GM18505 (cell line): Measurements from ENCODE around the gene SLC27A3.

Experiments
- ATAC-seq: cut with Tn5 transposase; IDR thresholded peaks from one replicate; pipeline ENCODE4 v1.9.1; 2021; ENCODE audit not compliant: unreplicated experiment
- POLR2A ChIP-seq: IDR thresholded peaks from 4 replicates; pipeline ENCODE4 v1.6.1; 2011; ENCODE audit warnings: borderline replicate concordance; ENCODE audit not compliant: insufficient read depth, insufficient read length; ENCODE audit errors: extremely low read depth

The SLC27A3 gene

DNA sequence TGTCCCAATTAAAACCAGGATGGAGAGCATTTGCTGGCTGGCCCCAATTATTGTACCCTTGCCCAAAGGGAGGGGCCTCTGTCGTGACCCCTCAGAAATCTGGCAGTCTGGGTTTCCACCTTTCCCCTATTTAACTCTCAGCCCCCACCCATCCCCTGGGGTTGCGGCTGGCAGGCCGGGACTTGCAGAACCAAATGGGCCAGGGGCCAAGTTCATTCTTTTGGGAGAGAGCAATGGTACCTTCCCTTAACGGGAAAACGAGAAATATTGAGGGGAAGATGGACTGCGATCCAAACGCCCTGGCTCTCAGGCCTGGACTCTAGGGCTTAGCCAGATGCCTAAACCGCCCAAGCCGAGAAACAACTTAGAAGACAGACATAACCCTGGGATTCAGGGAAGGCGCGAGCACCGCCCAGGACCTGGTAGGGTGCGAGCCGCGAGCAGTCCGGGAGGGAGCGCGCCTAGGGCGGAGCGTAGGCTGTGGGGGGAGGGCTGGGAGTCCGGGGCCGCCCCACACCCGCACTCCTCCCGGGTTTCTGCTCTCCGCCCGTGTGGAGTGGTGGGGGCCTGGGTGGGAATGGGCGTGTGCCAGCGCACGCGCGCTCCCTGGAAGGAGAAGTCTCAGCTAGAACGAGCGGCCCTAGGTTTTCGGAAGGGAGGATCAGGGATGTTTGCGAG lies at the start of gene SLC27A3:
TSS of gene SLC27A3 (plus strand) at position 628 of the 678 bp plus-strand sequence. CDS start 91 bp downstream, outside the sequence.
- no peak for TF ChIP-seq POLR2A
- ATAC-seq, result peak; percentile 25

GRCh38 chr1:153727463-153728304 lies 47.5 kb upstream of the SLC27A3 start, which contains the start of gene INTS3:
TSS of gene INTS3 (plus strand) at chr1:153728050. CDS start at chr1:153728635, 585 bp downstream.
- peak; percentile 94 for ATAC-seq
- peak; percentile 90 for TF ChIP-seq POLR2A

DNA sequence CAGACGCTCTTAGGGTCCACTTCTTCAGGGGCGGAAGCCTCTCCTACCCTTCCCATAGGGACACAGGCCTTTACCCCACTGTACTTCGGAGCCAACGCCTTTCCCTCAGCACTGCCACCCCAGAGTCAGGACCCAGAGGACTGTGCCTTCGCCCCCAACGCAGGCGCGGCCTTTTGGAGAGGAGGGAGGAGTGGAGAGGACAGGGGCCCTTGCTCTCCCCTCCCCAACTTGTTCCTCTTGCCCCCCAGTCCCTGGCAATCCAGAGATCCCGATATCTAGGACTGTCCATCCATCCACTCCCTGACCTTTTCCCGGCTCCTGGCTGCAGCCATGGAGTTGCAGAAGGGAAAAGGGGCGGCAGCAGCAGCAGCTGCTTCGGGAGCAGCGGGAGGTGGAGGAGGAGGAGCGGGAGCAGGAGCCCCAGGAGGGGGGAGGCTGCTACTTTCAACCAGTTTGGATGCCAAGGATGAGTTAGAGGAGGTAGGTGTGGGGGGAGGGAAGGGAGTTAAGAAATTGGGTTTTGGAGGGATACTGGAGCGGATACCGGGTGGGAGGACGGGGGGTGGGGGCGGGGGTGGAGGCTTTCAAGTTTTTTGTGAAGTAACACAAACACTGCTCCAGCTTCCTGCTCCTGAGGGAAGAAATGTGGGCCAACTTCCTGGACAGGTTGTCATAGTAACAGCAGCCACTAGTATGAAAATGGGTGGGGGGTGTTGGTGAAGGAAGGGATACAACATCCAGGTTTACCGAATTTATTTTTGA lies 46.7 kb upstream of the SLC27A3 start:
- peak; percentile 8 for TF ChIP-seq POLR2A
- no peak for ATAC-seq

- no peak for TF ChIP-seq POLR2A
- no peak for ATAC-seq
Measured at GRCh38 chr1:153730468-153730988, 44.7 kb upstream of the SLC27A3 start.

DNA sequence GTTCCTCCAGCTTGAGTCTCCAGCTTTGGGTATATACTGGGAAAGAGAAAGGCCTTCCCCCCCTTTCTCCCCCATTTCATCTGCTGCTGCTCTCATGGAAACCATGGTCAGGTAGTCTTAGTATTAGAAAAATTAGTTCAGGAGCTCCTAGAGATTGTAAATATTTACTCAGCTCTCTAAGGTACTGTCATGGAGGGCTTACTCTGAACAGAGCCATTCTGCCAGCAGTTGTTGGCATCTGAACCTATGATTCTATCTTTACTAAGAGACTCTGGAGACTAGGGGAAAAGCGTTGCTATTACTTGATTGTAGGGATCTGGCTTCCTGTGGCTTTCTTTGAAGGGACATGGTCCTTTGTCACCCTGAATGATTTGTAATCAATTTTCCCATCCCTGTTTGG lies 41.2 kb upstream of the SLC27A3 start:
- ATAC-seq, result no peak

GRCh38 chr1:153734396-153735089 lies 40.7 kb upstream of the SLC27A3 start:
- ATAC-seq, result no peak
- no peak for TF ChIP-seq POLR2A

More for the DNA sequence above, 41.2 kb upstream of the SLC27A3 start:
- TF ChIP-seq POLR2A, result no peak

DNA sequence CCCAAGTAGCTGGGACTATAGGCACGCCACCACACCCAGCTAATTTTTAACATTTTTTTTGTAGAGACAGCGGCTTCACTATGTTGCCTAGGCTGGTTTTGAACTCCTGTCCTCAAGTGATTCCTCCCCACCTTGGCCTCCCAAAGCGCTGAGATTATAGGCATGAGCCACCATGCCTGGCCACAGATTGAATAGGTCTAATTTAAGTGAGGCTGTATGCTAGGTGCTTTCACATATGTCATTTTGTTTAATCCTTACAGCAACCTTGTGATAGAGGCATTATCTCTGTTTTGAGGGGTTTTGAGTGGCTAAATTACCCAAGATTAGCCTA lies 40.2 kb upstream of the SLC27A3 start:
- no peak for TF ChIP-seq POLR2A
- ATAC-seq, result no peak

- ATAC-seq, result no peak
- no peak for TF ChIP-seq POLR2A
Measured at GRCh38 chr1:153741986-153742385, 33.2 kb upstream of the SLC27A3 start.

DNA sequence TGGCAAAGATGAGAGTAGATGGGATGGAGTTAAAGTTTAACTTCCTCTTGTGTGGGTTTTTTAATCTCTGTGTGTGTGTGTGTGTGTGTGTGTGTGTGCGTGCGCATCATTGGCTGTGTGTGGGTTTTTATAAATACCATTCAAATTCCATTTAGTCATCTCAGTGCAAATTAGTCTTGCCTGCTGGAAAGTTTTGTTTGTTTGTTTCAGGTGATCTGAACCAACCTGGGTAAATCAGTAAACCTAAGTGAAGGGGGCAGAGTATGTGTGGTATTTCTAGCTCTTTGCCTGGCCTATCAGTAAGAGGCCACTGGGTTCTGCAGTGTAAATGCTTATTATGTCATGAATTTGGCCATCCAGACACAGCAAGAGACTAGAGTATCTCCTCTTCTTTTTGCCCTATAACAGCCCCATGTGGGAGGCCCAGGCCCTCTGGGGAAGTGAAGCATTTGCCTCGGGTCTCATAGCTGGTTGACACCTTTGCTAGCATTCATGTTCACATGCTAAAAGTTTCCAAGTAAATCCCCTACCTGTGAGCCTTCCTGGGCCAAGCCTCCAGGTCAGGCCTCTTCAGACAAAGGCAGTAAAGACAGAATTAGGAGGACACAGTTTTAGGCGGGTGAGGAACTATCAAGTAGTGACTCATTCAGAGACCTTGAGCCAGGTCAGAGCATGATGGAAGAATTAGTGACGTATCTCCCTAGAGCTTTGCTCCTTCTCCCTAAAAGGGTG lies 32.6 kb upstream of the SLC27A3 start:
- ATAC-seq, result no peak

GRCh38 chr1:153745417-153745816 lies 29.8 kb upstream of the SLC27A3 start:
- no peak for ATAC-seq
- no peak for TF ChIP-seq POLR2A

More for the DNA sequence above, 32.6 kb upstream of the SLC27A3 start:
- no peak for TF ChIP-seq POLR2A

- no peak for TF ChIP-seq POLR2A
Measured at GRCh38 chr1:153746174-153746573, 29.0 kb upstream of the SLC27A3 start.

DNA sequence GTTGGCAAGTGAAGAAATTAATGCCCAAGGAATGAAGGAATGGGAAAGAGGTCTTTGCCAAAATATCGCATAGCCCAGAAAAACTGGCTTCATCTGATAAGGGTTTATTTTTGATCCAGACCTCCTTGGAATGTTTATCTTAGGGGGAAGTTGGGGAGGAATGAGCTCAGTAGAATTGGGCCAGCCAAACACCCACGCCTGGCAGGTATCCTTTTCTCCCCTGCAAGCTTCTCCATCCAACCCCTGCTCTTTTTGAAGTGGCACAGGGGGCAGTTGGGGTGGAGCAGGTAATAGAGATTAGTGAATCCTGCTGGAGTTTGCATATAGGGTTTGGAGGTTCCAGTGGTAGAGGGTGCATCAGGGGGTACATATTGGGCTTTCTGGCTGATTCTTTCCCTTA lies 26.3 kb upstream of the SLC27A3 start:
- no peak for ATAC-seq
- TF ChIP-seq POLR2A, result no peak

More at GRCh38 chr1:153746174-153746573, 29.0 kb upstream of the SLC27A3 start:
- ATAC-seq, result no peak
